H1 (cell line): ENCODE results near the gene UNC119B. TPM values are rescaled to one million over a fixed set of nuclear protein-coding genes. Genes with fewer than 3 reads are reported as not detected.

Experiments used
- CTCF ChIA-PET: fragments of 300-600 bp; sonication (Branson Sonifier 250); formaldehyde crosslinking; loops from one replicate; lab custom pipeline; 2021; ENCODE audit not compliant: partially characterized antibody; lab: Charles Lee
- POLR2A ChIA-PET: fragments of 300-600 bp; sonication (Branson Sonifier 250); formaldehyde crosslinking; loops from one replicate; lab custom pipeline; 2021; ENCODE audit warnings: inconsistent platforms; ENCODE audit not compliant: partially characterized antibody; lab: Charles Lee
- DNase-seq, 2 experiments: peaks; one replicate each; pipeline versions ENCODE4 v3.0.0 to v3.0.0-alpha.2; 2010 to 2022; ENCODE audit warnings: low spot score in 2 of 2, low read depth in 1 of 2, mixed read lengths in 1 of 2
- FAIRE-seq: peaks from 2 replicates; lab custom pipeline; 2011; peaks lifted over from hg19 to GRCh38; lab: Jason Lieb, UNC
- H2AFZ ChIP-seq: 2 replicates; pipeline ENCODE4 v1.8.1; 2012; ENCODE audit warnings: low read length, inconsistent platforms
- H2AK5ac ChIP-seq: 2 replicates; pipeline ENCODE4 v1.6.1; 2013; ENCODE audit warnings: low read depth, low read length
- H2BK120ac ChIP-seq: replicated peaks from 2 replicates; pipeline ENCODE3; 2013; ENCODE audit warnings: low read depth, low read length, inconsistent platforms
- H2BK12ac ChIP-seq: 2 replicates; pipeline ENCODE4 v1.6.1; 2013; ENCODE audit warnings: low read depth, low read length
- H2BK15ac ChIP-seq: 2 replicates; pipeline ENCODE4 v1.6.1; 2013; ENCODE audit warnings: low read length
- H2BK20ac ChIP-seq: 2 replicates; pipeline ENCODE4 v1.6.1; 2013; ENCODE audit warnings: low read length
- H2BK5ac ChIP-seq: 2 replicates; pipeline ENCODE4 v1.6.1; 2013; ENCODE audit warnings: low read depth, low read length
- H3K14ac ChIP-seq: 2 replicates; pipeline ENCODE4 v1.6.1; 2013; ENCODE audit warnings: inconsistent platforms; ENCODE audit not compliant: insufficient read length
- H3K18ac ChIP-seq: 2 replicates; pipeline ENCODE4 v1.6.1; 2013; ENCODE audit warnings: low read length; ENCODE audit errors: extremely low read depth
- H3K23ac ChIP-seq: 2 replicates; pipeline ENCODE4 v1.6.1; 2013; ENCODE audit warnings: inconsistent platforms; ENCODE audit not compliant: insufficient read length
- H3K23me2 ChIP-seq: 2 replicates; pipeline ENCODE4 v1.6.1; 2013; ENCODE audit warnings: low read depth, low read length
- H3K27ac ChIP-seq: 2 replicates; pipeline ENCODE4 v1.6.1; 2011; ENCODE audit warnings: low read depth, low read length, inconsistent platforms
- H3K27me3 ChIP-seq, 4 experiments: replicated peaks in 1 of 4; 1 replicate in 1 of 4; 2 replicates in 3 of 4; pipeline versions ENCODE4 v1.6.1 to v1.8.1; 2011 to 2013; ENCODE audit warnings: low read length in 3 of 4, mild to moderate bottlenecking in 3 of 4, inconsistent platforms in 2 of 4, mixed read lengths in 2 of 4, moderate library complexity in 1 of 4; ENCODE audit not compliant: control insufficient read depth in 3 of 4, insufficient read depth in 3 of 4; ENCODE audit errors: extremely low read depth in 1 of 4
- H3K36me3 ChIP-seq, 4 experiments: 2 replicates each; pipeline versions ENCODE4 v1.6.1 to v1.8.1; 2011 to 2013; ENCODE audit warnings: mild to moderate bottlenecking in 4 of 4, low read length in 3 of 4, moderate library complexity in 2 of 4, control low read depth in 1 of 4, inconsistent platforms in 1 of 4; ENCODE audit not compliant: insufficient read depth in 4 of 4, control insufficient read depth in 2 of 4
- H3K4ac ChIP-seq: replicated peaks from 2 replicates; pipeline ENCODE3; 2013; ENCODE audit warnings: low read length, low read depth, mixed read lengths, inconsistent platforms; ENCODE audit not compliant: insufficient read length
- H3K4me1 ChIP-seq, 4 experiments: replicated peaks in 1 of 4; 1 replicate in 1 of 4; 2 replicates in 3 of 4; pipeline versions ENCODE4 v1.6.1 to v1.8.1; 2011 to 2013; ENCODE audit warnings: low read length in 3 of 4, inconsistent platforms in 2 of 4, mixed read lengths in 1 of 4; ENCODE audit not compliant: insufficient read depth in 4 of 4, control insufficient read depth in 3 of 4
- H3K4me2 ChIP-seq, 2 experiments: 2 replicates each; pipeline versions ENCODE4 v1.6.1 to v1.8.1; 2011 to 2013; ENCODE audit warnings: low read depth in 2 of 2, low read length in 2 of 2, control low read depth in 1 of 2, inconsistent platforms in 1 of 2, mild to moderate bottlenecking in 1 of 2; ENCODE audit not compliant: insufficient read depth in 1 of 2
- H3K4me3 ChIP-seq, 4 experiments: fragments of 200-600, 300-600 bp in 1 of 4; sonication (generic), shearing (Covaris generic), sonication (Bioruptor Twin) in 1 of 4; 2 replicates each; pipeline versions ENCODE4 v1.5.1 to v1.8.1; 2011 to 2016; ENCODE audit warnings: low read length in 4 of 4, low read depth in 3 of 4, control low read depth in 2 of 4, inconsistent platforms in 2 of 4, mild to moderate bottlenecking in 2 of 4, mixed read lengths in 1 of 4, moderate library complexity in 1 of 4; ENCODE audit not compliant: insufficient read depth in 2 of 4; ENCODE audit errors: extremely low read depth in 1 of 4
- H3K56ac ChIP-seq: replicated peaks from 2 replicates; pipeline ENCODE3; 2013; ENCODE audit warnings: low read depth, mild to moderate bottlenecking, mixed read lengths, low read length, inconsistent platforms; ENCODE audit not compliant: insufficient read length
- H3K79me1 ChIP-seq: 2 replicates; pipeline ENCODE4 v1.6.1; 2013; ENCODE audit warnings: low read depth, low read length, control low read depth
- H3K79me2 ChIP-seq, 2 experiments: 2 replicates each; pipeline versions ENCODE4 v1.6.1 to v1.8.1; 2012 to 2013; ENCODE audit warnings: low read length in 2 of 2, mild to moderate bottlenecking in 2 of 2, inconsistent platforms in 1 of 2; ENCODE audit not compliant: insufficient read depth in 2 of 2, control insufficient read depth in 1 of 2
- H3K9ac ChIP-seq, 4 experiments: replicated peaks in 1 of 4; 1 replicate in 1 of 4; 2 replicates in 3 of 4; pipeline versions ENCODE4 v1.6.1 to v1.8.1; 2011 to 2013; ENCODE audit warnings: low read depth in 3 of 4, low read length in 3 of 4, control low read depth in 2 of 4, mild to moderate bottlenecking in 2 of 4, moderate library complexity in 2 of 4, inconsistent platforms in 1 of 4; ENCODE audit errors: extremely low read depth in 1 of 4
- H3K9me3 ChIP-seq, 2 experiments: 2 replicates each; pipeline versions ENCODE4 v1.6.1 to v1.8.1; 2012 to 2013; ENCODE audit warnings: mild to moderate bottlenecking in 2 of 2, moderate library complexity in 2 of 2, control low read depth in 1 of 2, inconsistent platforms in 1 of 2, low read depth in 1 of 2, low read length in 1 of 2, mixed read lengths in 1 of 2; ENCODE audit not compliant: insufficient read depth in 2 of 2
- H4K20me1 ChIP-seq, 2 experiments: replicated peaks in 1 of 2; 2 replicates each; pipeline versions ENCODE3 to v1.8.1; 2011 to 2013; ENCODE audit warnings: inconsistent platforms in 2 of 2, low read length in 2 of 2, mild to moderate bottlenecking in 1 of 2; ENCODE audit not compliant: insufficient read depth in 2 of 2, control insufficient read depth in 1 of 2
- H4K5ac ChIP-seq: 2 replicates; pipeline ENCODE4 v1.6.1; 2013; ENCODE audit warnings: low read length, low read depth, mixed read lengths, inconsistent platforms; ENCODE audit not compliant: insufficient read length
- H4K8ac ChIP-seq: 2 replicates; pipeline ENCODE4 v1.8.0; 2013; ENCODE audit warnings: mild to moderate bottlenecking, moderate library complexity, low read length, inconsistent platforms; ENCODE audit not compliant: insufficient read depth; ENCODE audit errors: extremely low read depth
- H4K91ac ChIP-seq: replicated peaks from 2 replicates; pipeline ENCODE3; 2013; ENCODE audit warnings: low read length, mixed read lengths, inconsistent platforms; ENCODE audit not compliant: insufficient read length
- ASH2L ChIP-seq: fragments of 200-600, 300-600 bp; sonication (generic); IDR thresholded peaks from one replicate; pipeline ENCODE4 v1.7.1; 2017; ENCODE audit warnings: low read length
- BACH1 ChIP-seq: IDR thresholded peaks from 2 replicates; pipeline ENCODE4 v1.6.1; 2012; ENCODE audit warnings: low read length, improper control_type of control experiment
- BRCA1 ChIP-seq: IDR thresholded peaks from 2 replicates; pipeline ENCODE4 v1.6.1; 2012; ENCODE audit warnings: low read depth, low read length, improper control_type of control experiment
- JUN ChIP-seq: IDR thresholded peaks from 2 replicates; pipeline ENCODE4 v1.6.1; 2011; ENCODE audit warnings: low read depth, mild to moderate bottlenecking, improper control_type of control experiment, low read length
- KDM1A ChIP-seq: fragments of 200-600, 300-600 bp; sonication (generic); IDR thresholded peaks from 2 replicates; pipeline ENCODE4 v1.7.1; 2016; ENCODE audit warnings: mild to moderate bottlenecking, low read length, borderline replicate concordance
- MAFK ChIP-seq: IDR thresholded peaks from 2 replicates; pipeline ENCODE4 v1.6.1; 2012; ENCODE audit warnings: low read depth, mild to moderate bottlenecking, improper control_type of control experiment, low read length
- POLR2A ChIP-seq, 2 experiments: IDR thresholded peaks; 1 replicate in 1 of 2; 2 replicates in 1 of 2; pipeline ENCODE4 v1.6.1; 2011; ENCODE audit warnings: low read depth in 2 of 2, low read length in 2 of 2, mild to moderate bottlenecking in 2 of 2; ENCODE audit errors: control extremely low read depth in 1 of 2
- SIN3A ChIP-seq, 2 experiments: IDR thresholded peaks in 1 of 2; conservative IDR thresholded peaks in 1 of 2; 2 replicates each; pipeline ENCODE4 v1.6.1; 2011 to 2012; ENCODE audit warnings: low read length in 2 of 2, improper control_type of control experiment in 1 of 2, low read depth in 1 of 2, mild to moderate bottlenecking in 1 of 2
- SP2 ChIP-seq: IDR thresholded peaks from 2 replicates; pipeline ENCODE4 v1.6.1; 2012; ENCODE audit warnings: mild to moderate bottlenecking, low read length, inconsistent platforms
- SP4 ChIP-seq: IDR thresholded peaks from 2 replicates; pipeline ENCODE4 v1.6.1; 2012; ENCODE audit warnings: low read length, inconsistent platforms
- TCF12 ChIP-seq: IDR thresholded peaks from 2 replicates; pipeline ENCODE4 v1.6.1; 2011; ENCODE audit warnings: low read depth, mild to moderate bottlenecking, low read length
- ZNF274 ChIP-seq: IDR thresholded peaks from 2 replicates; pipeline ENCODE4 v1.7.0; 2012; ENCODE audit warnings: low read length, borderline replicate concordance; ENCODE audit errors: extremely low read depth
- WGBS, 2 experiments: shearing (Covaris generic) in 1 of 2; methylation state at CpG; one replicate each; pipeline versions ENCODE4 v1.1.6 to v1.1.7; 2013 to 2015; ENCODE audit warnings: low lambda C conversion rate in 2 of 2, mixed read lengths in 2 of 2, inconsistent platforms in 1 of 2, low coverage in 1 of 2, missing lambda C conversion rate in 1 of 2; ENCODE audit not compliant: insufficient replicate concordance in 2 of 2, insufficient coverage in 1 of 2, insufficient read length in 1 of 2; ENCODE audit errors: extremely low coverage in 1 of 2, missing lambda C conversion rate in 1 of 2; 5-methylcytosine and 5-hydroxymethylcytosine counted together
- polyA plus RNA-seq, 7 experiments: library from polyadenylated mRNA; depleted of rRNA in 3 of 7; stranded (reverse) in 5 of 7; unstranded in 2 of 7; fragments of >200 nt in 5 of 7; fragments of 200-250 nt in 2 of 7; gene quantifications; 1 replicate in 5 of 7; 2 replicates in 1 of 7; 4 replicates in 1 of 7; pipeline versions ENCODE4 v1.2.1 to v1.2.3, GENCODE V29; 2011 to 2013; ENCODE audit warnings: missing spikeins in 2 of 7, mixed read lengths in 2 of 7
- total RNA-seq: library from RNA; stranded (reverse); fragmentation: NEBNext Ultra II Directional; extraction: Animal tissue kit (Norgen Biotek cat#: 25700); gene quantifications from 2 replicates; pipeline ENCODE4 v1.2.1, GENCODE V29; 2021
- TF ChIP-seq, protein P1 (sequence below): IDR thresholded peaks from 2 replicates; pipeline ENCODE4 v1.6.1; 2011; ENCODE audit warnings: low read depth, mild to moderate bottlenecking, low read length; ENCODE audit not compliant: insufficient read depth

The UNC119B gene
- total and polyA plus RNA-seq, 2 of the 8 experiments (the other 6 are each of a cell fraction or from before 2014, with no cell fraction given), result 40.5 to 50.1 TPM

DNA sequence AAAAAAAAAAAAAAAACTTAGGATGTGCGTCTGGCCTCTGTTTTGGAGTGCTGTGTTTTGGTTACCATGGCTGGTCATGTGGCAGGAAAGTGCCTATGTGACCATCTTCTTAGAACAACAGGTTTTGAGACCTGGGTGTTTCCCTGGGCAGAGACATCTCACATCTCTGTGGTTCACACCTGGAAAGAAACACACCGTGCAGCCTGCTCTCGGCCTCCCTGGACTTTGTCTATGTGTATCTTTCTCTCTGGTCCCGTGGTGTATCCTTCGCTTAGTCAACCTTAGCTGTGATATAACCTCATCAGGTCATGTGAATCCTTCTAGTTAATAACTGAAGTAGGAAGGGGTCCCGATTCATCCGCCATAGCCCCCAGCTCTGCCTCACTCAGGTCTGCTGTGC is 38.0 kb downstream of the UNC119B start:
- Histone ChIP-seq H3K4ac (no peak overlapping the region), H2AK5ac (no peak overlapping the region), H3K9me3 (no peaks in the 10 kb centered on the region), H2BK15ac (no peak overlapping the region), H4K5ac (no peak overlapping the region), H3K56ac (no peak overlapping the region), H4K8ac (no peak overlapping the region), H3K4me1 (no peaks in the 10 kb centered on the region), H3K79me2 (no peaks in the 10 kb centered on the region), H3K14ac (no peak overlapping the region), H3K4me2 (no peak overlapping the region), H2BK5ac (no peak overlapping the region), H3K23ac (no peak overlapping the region), H3K36me3 (no peaks in the 10 kb centered on the region), H2BK120ac (no peak overlapping the region), H3K4me3 (no peak overlapping the region), H3K27me3 (no peaks in the 10 kb centered on the region), H3K79me1 (no peaks in the 10 kb centered on the region), H3K23me2 (no peaks in the 10 kb centered on the region), H2BK12ac (no peak overlapping the region), H3K27ac (no peak overlapping the region), H4K91ac (no peak overlapping the region), H2BK20ac (no peak overlapping the region; the same call in 1 of the 2 replicates), H3K9ac (no peak overlapping the region), H2AFZ (no peak overlapping the region), H4K20me1 (no peaks in the 10 kb centered on the region), H3K18ac (no peak overlapping the region)
- FAIRE-seq (no peak), DNase-seq (no peak)
- ChIA-PET POLR2A (interaction anchor here (1.2 kb wide), 1 partner anchor 10 kb away, joined by 4 read pairs; no protein-coding TSS in a partner anchor), CTCF (interaction anchor here (0.6 to 1.9 kb wide), 5 partner anchors 10 to 752 kb away, joined by 3 to 10 read pairs (median 3); no protein-coding TSS in a partner anchor)
- 85% methylated on average over 6 of the region's 7 CpGs; no CpG with 5 or more reads in 1 of the 2 experiments for WGBS, 2 experiments
- no peak for TF ChIP-seq SIN3A (conservative IDR thresholded peaks at IDR 0.05 in 1 of 2, IDR thresholded peaks at IDR 0.05 in 1 of 2; ENCODE audit: low read depth in 1 of 2, low read length in 2 of 2)
- no peak for TF ChIP-seq KDM1A
- TF ChIP-seq BACH1, result no peak
- no peak for TF ChIP-seq ZNF274
- no peak for TF ChIP-seq POLR2A (IDR thresholded peaks at IDR 0.05; ENCODE audit: control extremely low read depth in 1 of 2, low read depth in 2 of 2, low read length in 2 of 2)
- no peak for TF ChIP-seq SP4
- TF ChIP-seq, protein P1, sequence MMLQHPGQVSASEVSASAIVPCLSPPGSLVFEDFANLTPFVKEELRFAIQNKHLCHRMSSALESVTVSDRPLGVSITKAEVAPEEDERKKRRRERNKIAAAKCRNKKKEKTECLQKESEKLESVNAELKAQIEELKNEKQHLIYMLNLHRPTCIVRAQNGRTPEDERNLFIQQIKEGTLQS, result no peak
- TF ChIP-seq SP2, result no peak
- TF ChIP-seq ASH2L, result no peak
- TF ChIP-seq MAFK, result no peak
- no peak for TF ChIP-seq TCF12
- TF ChIP-seq JUN, result no peak
- TF ChIP-seq BRCA1, result no peak
